Suppressor macrophage treated with lipopolysaccharide for 1 hour (primary cell): ENCODE results near the gene NFYC.
A peak's percentile ranks its signal among the peaks of the same experiment; 100 is the strongest.
"Not testable (repeated sequence)": the region's sequence is repeated elsewhere in the genome, so short reads cannot be mapped to it uniquely, and the experiment has no call there.

Source experiments
- DNase-seq, 3 donors: peaks; one replicate each; pipeline ENCODE4 v3.0.0-alpha.2; 2020 to 2022

Gene NFYC

GRCh38 chr1:40708750-40709099, 17.2 kb downstream of the NFYC start:
- peak in 1 of 3 donors; percentile 38 for DNase-seq

GRCh38 chr1:40709100-40709801, 17.7 kb downstream of the NFYC start:
- DNase-seq, result peak; percentile 47 to 74 (median 65)

- DNase-seq, result no peak
These were observed 18.3 kb downstream of the NFYC start for GRCh38 chr1:40709802-40710278.

GRCh38 chr1:40710581-40711315, 19.2 kb downstream of the NFYC start:
- DNase-seq, result no peak

- DNase-seq, result peak in 1 of 3 donors; percentile 55
These were observed 20.2 kb downstream of the NFYC start for GRCh38 chr1:40711465-40712404.

GRCh38 chr1:40712405-40712944, 21.0 kb downstream of the NFYC start:
- DNase-seq, result no peak

GRCh38 chr1:40712997-40713396, 21.5 kb downstream of the NFYC start:
- DNase-seq, result peak; percentile 68 to 81 (median 78)

GRCh38 chr1:40715491-40716059, 24.1 kb downstream of the NFYC start:
- DNase-seq, result no peak

- no peak for DNase-seq
These were observed 25.6 kb downstream of the NFYC start for GRCh38 chr1:40717065-40717464.

GRCh38 chr1:40717955-40718354, 26.5 kb downstream of the NFYC start:
- DNase-seq, result no peak

GRCh38 chr1:40720493-40720892, 29.0 kb downstream of the NFYC start:
- no peak for DNase-seq

GRCh38 chr1:40722622-40723021, 31.1 kb downstream of the NFYC start:
- DNase-seq, result no peak

GRCh38 chr1:40723196-40723955, 31.9 kb downstream of the NFYC start:
- DNase-seq, result no peak

GRCh38 chr1:40727662-40728061, 36.2 kb downstream of the NFYC start:
- DNase-seq, result not testable (repeated sequence)

- not testable (repeated sequence) for DNase-seq
These were observed 37.9 kb downstream of the NFYC start for GRCh38 chr1:40729316-40729862.

GRCh38 chr1:40732756-40733301, 41.3 kb downstream of the NFYC start:
- no peak for DNase-seq

GRCh38 chr1:40734882-40735628, 43.6 kb downstream of the NFYC start:
- no peak for DNase-seq

GRCh38 chr1:40736085-40736531, 44.6 kb downstream of the NFYC start:
- no peak for DNase-seq

- DNase-seq, result no peak
These were observed 47.3 kb downstream of the NFYC start for GRCh38 chr1:40738831-40739230.

GRCh38 chr1:40739455-40740008, 48.0 kb downstream of the NFYC start:
- no peak for DNase-seq
